Raji (cell line): ENCODE measurements around the gene SYNPO.

ENCODE experiments used
- POLR2A ChIP-seq: IDR thresholded peaks from 2 replicates; pipeline ENCODE4 v1.6.1; 2011; ENCODE audit warnings: low read depth, low read length, control low read depth; ENCODE audit not compliant: insufficient read depth

The SYNPO gene

GRCh38 chr5:150601491-150602345, 38.7 kb upstream of the SYNPO start:
- TF ChIP-seq POLR2A = no peak

GRCh38 chr5:150603052-150603451, 37.4 kb upstream of the SYNPO start:
- no peak for TF ChIP-seq POLR2A

- TF ChIP-seq POLR2A = no peak
Measured at GRCh38 chr5:150603491-150603890, 37.0 kb upstream of the SYNPO start.

- no peak for TF ChIP-seq POLR2A
Measured at GRCh38 chr5:150604010-150604409, 36.5 kb upstream of the SYNPO start.

GRCh38 chr5:150604894-150605440, 35.5 kb upstream of the SYNPO start:
- TF ChIP-seq POLR2A = no peak

GRCh38 chr5:150605546-150605945, 34.9 kb upstream of the SYNPO start:
- no peak for TF ChIP-seq POLR2A

GRCh38 chr5:150606476-150606875, 34.0 kb upstream of the SYNPO start:
- no peak for TF ChIP-seq POLR2A

GRCh38 chr5:150607105-150607504, 33.4 kb upstream of the SYNPO start:
- TF ChIP-seq POLR2A = no peak

GRCh38 chr5:150607991-150608390, 32.5 kb upstream of the SYNPO start:
- TF ChIP-seq POLR2A = no peak

- no peak for TF ChIP-seq POLR2A
Measured at GRCh38 chr5:150608991-150609390, 31.5 kb upstream of the SYNPO start.

GRCh38 chr5:150609843-150610584, 30.4 kb upstream of the SYNPO start:
- no peak for TF ChIP-seq POLR2A

GRCh38 chr5:150611026-150611425, 29.4 kb upstream of the SYNPO start:
- no peak for TF ChIP-seq POLR2A

GRCh38 chr5:150612405-150612804, 28.1 kb upstream of the SYNPO start:
- TF ChIP-seq POLR2A = no peak

GRCh38 chr5:150612905-150613670, 27.4 kb upstream of the SYNPO start:
- TF ChIP-seq POLR2A = no peak

GRCh38 chr5:150613991-150614660, 26.3 kb upstream of the SYNPO start:
- TF ChIP-seq POLR2A = no peak

- no peak for TF ChIP-seq POLR2A
Measured at GRCh38 chr5:150614661-150615060, 25.8 kb upstream of the SYNPO start.
